ENCODE results near the gene SNX8. TPM values are rescaled to one million over a fixed set of nuclear protein-coding genes. Genes with fewer than 3 reads are reported as not detected.
A peak's percentile ranks its signal among the peaks of the same experiment; 100 is the strongest.

Gene SNX8
- total RNA-seq, 1 donor from 2014 or later, result 3.3 TPM

DNA sequence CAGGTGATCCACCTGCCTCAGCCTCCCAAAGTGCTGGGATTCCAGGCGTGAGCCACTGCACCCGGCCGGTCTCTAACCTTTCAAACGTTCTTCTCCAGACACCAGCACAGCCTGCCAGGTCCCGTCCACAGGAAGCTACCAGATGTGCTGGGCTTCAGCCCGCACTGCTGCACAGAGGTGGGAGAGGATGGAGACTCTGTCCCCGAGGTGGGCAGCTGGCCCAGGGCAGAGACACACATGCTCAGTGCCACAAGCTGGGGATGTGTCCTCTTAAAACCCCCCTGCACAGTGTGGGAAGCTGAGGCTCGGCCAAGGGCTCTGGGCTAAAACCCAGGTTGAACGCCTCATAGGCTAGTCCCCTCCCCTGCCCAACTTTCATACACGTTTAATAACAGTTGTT, 62.9 kb downstream of the SNX8 start:
- FAIRE-seq (no peak), DNase-seq (ENCODE audit: low spot score in 2 of 2) (no peak)

DNA sequence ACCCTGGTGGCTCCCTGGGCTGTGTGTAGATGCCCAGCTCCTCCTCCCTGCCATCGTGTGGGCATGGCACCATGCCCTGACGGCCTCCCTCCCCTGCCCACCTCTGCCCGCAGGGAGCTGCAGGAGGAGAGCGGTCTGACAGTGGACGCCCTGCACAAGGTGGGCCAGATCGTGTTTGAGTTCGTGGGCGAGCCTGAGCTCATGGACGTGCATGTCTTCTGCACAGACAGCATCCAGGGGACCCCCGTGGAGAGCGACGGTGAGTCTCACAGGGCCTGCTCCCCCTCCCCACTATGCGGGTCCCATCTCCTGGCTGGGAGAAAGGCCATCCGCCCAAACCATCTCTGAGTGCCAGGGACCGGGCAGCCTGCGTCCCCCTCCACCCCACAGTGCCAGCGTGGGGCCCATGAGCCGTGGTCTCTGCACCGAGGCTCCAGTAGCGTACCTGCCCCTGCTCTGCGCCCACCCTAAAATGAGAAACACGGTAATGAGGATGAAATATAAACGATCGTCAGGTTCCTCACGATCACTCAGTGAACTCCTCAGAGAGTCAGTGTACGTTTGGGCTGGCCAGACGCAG, 64.4 kb downstream of the SNX8 start:
- DNase-seq (ENCODE audit: low spot score in 2 of 2), result no peak
- FAIRE-seq, result no peak

DNA sequence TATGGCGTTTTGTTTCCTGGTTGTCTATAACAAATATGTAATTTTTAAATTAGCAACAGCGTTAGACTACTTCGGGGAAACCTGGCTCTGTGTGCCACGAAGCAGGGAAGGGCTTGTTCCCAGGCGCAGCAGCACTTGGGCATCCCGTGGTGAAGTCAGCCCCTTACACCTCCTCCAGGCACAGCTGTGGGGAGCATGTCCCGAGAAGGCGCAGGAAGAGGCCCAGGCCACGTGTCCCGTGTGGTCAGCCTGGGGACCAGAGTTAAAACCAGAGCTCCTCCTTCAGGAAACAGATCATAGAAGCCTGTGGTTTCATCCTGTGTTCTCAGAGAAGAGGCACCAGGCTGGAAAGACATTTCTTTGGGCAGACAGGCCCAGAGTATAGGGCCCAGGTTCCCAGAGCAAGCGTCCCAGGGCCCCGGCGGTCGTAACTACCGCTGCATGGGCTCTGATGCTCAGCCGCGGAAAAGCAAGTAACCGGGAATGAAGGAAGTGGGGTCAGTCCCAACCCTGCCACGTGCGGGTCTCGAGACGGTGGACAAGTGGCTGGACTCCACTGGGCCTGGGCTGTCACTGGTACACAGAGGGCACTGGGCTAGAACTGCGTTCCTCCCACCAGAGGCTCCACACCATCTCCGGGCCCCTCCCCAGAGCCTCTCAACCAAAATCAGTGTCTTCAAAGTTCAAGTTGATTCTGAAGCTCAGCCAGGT, 65.1 kb downstream of the SNX8 start:
- no peak for FAIRE-seq
- peak in 1 of 2 donors; percentile 67 for DNase-seq (ENCODE audit: low spot score in 2 of 2)

DNA sequence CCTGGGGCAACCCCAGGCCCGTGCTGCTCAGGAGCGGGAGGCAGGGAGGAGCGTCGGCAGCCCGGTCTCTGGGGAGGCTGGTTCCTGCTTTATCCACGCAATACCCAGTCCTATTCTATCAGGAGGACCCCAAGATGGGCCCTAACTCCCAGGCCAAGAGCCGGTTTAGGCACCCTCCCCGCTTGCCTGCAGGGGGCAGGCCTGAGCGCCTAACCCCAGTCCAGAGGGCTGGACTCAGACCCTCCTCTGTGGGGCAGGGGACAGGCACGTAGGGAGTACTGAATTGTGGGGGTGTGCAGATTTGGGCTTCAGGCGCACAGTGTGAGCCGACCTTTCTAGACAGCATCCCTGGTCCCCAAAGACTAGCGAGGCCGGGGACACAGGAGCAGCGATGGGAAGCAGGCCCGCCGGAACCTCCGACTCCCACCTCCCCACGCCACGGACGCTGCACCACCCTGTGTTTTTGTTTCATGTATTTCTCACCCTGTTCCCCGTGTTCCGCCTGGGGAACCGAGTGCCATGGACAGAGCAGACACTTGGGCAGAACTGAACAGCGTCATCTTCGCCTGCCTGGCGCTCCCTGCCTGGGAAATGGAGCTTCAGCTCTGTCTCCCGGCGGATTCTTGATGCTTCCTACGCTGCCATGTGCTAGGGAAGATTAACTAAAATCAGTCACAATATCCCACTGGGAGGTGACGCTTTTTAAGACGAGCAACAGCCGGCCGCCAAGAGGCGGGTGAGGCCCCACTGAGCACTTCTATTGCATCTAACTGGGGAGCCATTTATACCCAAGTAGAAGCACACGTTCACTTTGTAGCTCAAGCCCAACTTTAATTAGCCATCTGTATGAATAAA, 66.9 kb downstream of the SNX8 start:
- no peak for FAIRE-seq
- no peak for DNase-seq (ENCODE audit: low spot score in 2 of 2)

DNA sequence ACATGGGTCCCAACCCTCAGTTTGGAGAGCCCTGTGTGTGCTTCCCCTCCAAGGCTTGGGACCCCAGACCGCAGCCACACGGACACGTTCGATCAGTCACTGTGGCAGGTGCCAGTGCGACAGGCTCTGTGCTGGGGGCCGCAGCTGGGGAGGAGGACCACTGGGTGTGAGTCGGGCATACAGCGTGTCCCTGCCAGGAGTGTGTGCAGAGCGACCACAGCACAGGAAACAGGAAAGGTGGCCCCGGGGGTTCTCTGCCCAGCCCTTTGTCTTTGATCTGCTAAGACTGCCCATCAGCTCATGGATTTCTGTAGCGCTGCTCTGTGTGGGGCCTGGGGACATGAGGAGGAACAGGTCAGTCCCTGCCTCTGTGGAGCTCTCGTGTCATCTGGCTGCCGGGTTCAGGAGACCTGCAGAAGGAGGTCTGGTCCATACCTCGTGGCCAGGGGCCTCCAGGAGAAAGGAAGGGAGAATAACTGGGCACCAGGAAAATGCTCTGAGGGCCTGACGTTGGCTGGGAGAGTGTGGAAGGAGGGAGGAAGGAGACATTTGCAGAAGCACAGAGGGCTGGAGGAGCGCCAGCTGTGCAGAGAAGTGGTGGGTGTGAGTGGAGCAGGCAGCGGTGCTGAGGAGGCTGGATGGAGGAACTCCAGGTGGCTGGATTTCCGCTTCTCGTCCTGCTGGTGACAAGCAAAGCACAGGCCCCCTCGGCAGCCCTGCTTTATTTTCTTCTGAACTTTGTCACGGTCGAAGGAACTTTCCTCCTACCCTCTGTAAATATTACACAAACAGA, 68.2 kb downstream of the SNX8 start:
- DNase-seq (ENCODE audit: low spot score in 2 of 2) (no peak), FAIRE-seq (no peak)

DNA sequence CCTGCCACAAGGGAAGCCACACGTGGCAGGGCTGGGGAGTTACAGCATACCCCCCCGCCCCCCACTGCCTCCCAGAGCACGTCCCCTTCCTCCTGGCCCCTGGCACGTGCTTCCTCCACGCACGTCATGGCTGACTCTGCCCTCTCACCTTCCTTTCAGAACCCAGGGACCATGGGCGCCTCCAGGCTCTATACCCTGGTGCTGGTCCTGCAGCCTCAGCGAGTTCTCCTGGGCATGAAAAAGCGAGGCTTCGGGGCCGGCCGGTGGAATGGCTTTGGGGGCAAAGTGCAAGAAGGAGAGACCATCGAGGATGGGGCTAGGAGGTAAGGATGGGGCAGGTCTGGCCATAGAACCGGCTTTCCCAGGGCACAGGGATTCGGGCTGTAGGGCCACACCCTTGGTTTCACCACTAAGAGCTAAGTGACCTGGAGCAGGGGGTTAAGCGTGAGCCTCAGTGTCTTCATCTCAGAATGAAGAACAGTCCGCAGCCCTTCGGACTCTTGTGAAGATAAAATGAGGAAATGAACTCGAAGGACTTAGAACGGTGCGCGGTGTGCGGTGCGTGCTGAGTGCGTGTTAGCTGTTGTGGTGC, 69.7 kb downstream of the SNX8 start:
- no peak for FAIRE-seq
- no peak for DNase-seq (ENCODE audit: low spot score in 2 of 2)

DNA sequence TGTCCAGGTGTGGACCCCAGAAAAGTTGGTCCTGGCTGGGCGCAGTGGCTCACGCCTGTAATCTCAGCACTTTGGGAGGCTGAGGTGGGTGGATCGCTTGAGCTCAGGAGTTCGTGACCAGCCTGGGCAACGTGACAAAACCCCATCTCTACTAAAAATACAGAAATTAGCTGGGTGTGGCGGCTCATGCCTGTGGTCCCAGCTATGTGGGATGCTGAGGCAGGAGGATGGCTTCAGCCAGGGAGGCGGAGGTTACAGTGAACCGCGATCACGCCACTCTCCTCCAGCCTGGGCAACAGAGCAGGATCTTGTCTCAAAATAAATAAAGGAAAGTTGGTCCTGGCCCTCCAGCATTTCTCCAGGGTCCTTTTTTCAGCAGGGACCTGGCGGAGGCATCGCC, 70.8 kb downstream of the SNX8 start:
- no peak for DNase-seq (ENCODE audit: low spot score in 2 of 2)
- no peak for FAIRE-seq

DNA sequence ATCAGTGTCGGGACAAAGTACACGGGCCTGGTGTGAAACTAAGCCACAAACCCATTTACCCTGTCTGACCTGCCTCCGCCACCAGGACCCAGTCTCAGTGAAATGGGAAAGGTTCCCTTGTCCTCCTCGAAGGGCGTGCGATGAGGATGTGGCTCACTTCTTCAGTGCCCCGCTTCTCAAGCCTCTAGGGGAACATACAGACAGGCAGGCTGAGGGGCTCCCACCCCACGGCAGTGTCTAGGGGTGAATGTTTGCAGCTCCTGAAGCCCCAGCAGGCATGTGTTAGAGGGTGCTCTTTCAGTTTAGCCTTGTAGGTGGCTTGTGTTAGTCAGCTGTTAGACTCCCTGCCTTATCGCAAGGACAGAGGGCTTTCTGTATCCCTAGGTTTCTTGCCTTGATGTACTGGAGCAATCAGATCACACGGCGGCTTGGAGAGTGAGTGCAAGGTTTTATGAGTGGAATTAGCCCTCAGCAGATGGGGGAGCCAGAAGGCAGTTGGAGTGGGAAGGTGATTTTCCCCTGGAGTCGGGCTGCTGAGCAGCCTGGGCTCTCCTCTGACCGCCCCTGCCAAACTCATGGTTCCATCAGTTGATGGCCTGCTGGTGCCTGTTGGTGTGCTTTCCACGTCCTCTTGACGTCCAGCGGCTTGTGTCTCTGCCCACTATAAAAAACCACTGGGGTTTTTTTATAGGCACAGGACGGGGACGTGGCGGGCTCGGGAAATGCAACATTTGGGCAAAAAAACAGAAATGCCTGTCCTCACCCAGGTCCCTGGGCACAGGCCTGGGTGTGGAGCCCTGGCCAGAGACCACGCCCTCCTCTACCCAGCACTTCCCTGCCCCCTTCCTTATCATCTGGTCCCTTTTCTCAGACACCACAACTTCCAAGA, 71.5 kb downstream of the SNX8 start:
- DNase-seq (ENCODE audit: low spot score in 2 of 2) (no peak), FAIRE-seq (no peak)

DNA sequence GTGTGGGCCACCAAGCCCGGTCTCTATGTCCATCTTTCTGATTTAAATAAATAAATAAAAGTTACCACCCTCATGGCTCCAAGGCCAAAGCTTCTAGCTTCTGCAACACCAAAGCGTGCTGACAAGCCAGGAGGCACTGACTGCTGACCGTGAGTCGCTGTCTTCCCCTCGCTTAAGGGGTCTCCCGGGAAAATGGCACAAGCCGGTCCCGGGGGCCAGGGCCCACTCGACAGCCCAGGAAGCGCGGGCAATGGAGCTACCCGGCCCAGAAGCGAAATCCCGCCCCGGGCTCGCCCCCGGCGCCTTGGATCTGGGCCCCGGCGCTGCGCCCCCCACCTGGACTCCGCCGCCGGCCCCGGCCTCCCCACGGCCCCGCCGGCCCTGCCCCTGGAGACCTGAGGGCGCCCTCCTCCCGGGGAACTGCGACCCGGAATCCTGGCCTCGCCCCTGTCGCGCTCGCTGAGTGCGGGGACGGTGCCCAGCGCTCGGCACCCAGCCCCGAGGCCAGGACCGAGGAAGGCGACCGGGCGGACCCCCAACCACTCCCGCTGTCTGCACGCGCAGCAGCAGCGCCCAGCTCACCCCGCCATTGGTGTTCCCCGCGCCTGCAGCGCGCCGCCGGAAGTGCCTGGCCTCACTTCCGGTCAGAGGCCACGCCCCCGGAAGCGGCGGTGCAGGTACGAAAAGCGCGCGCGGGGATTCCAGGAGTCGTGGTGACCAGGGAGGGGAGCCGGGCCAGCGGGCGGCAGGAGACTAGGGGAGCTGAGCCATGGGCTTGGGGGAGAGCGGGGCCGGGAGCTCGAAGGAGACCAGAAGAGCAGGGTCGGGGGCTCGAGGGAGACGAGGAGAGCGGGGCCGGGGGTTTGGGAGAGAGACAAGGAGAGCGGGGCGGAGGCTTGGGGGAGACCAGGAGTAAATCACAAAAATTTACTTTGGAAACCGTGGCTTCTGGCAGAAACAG, 72.4 kb downstream of the SNX8 start, which contains the start of the genes MRM2 and NUDT1:
MRM2 (minus strand) TSS at position 626 of the 961 bp plus-strand sequence; CDS start at position 590, 36 bp downstream.
NUDT1 (plus strand) TSS at position 647 of the 961 bp plus-strand sequence. CDS start 2,349 bp downstream, outside the sequence.
- FAIRE-seq, result no peak
- DNase-seq (ENCODE audit: low spot score in 2 of 2), result peak; percentile 89 to 93

DNA sequence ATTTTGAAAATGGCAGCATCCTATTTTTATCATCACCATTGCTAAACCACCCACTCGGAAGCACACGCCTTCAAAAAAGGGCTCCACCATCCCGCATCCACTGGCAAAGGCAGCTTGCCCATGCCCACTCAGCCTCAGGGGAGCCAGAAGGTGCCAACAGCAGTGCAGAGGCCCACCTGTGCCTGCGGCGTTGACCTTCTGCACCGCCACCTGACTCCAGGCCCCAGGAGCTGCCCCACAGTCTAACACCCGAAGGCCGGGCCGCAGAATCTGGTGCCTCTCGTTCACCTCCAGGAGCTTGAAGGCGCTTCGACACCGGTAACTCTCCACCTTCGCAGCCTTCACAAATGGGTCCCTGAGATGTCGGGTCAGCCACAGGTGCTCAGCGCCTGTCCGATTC, 75.0 kb downstream of the SNX8 start:
- no peak for DNase-seq (ENCODE audit: low spot score in 2 of 2)
- no peak for FAIRE-seq

DNA sequence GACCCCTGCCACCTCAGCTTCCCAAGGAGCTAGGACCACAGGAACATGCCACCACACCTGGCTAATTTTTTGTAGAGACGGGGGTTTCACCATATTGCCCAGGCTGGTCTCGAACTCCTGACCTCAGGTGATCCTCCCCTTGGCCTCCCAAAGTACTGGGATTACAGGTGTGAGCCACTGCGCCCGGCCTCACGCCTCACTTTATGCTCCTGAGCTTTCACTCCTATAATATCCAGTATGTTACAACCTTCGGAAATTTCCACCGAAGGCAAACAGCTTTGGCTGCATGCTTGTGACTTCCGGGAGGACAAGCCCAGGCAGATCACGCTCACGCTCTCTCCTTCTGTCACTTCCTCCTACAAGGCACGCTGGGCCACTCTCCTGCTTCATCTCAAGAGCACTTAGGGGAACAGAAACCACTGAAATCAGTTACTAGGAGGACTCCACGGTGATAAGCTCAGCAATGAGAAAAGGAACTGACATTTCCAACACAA, 77.1 kb downstream of the SNX8 start:
- no peak for FAIRE-seq
- DNase-seq (ENCODE audit: low spot score in 2 of 2), result no peak

DNA sequence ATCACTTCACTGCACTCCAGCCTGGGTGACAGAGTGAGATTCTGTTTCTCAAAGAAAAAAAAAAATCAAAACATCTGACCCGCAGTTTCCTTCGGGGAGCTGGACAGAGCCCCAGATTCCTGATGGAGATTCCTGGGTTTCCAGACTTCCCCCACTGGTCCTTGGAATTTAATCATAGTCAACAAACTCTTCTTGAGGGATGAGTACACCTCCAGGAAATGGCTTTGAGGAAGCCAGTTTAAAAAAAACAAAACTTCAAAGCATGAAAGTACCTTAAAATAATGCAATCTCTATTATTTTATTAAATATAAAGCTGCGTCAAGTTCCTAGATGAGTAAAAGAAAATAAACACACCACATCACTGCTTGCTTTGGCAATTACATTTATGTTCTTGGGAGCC, 80.3 kb downstream of the SNX8 start:
- DNase-seq (ENCODE audit: low spot score in 2 of 2), result no peak
- FAIRE-seq, result no peak

DNA sequence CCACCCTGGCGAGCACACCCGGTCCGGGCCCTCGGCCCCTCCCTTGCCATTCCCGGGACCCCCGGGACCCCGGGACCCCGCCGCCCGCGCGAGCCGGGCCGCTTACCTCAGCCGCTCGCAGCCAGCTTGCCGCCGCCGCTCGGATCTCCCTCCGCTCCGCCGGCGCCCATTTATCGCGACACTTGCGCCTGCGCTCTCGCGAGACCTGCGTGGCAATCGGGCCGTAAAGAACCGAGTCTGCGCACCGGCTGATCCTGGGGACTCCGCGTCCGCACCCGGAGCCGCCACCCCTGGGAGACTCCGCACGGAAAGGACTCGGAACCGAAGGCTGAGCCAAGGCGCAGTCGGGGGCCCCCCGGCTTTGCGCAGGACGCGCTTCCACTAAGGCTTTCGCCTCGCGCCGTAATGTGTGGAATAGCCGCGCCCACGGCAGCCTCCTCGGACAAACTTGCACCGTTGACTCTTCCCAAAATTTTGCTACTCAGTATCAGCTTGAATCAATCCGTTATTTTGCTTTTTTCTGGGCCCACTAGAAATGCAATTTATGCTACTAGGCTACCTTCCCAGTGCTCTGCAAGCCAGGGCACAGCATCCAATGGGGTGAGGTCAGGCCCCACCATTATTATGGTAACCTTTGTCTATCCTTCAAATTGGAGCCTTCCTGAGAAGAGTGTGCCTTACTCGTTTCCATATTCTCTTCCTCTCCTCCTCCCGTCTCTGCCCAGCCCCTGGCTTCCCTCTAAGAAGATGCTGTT, 81.3 kb downstream of the SNX8 start, which contains the start of gene MAD1L1:
MAD1L1 (minus strand) TSS at position 180 of the 755 bp plus-strand sequence. CDS start 2,812 bp downstream, outside the sequence.
- DNase-seq (ENCODE audit: low spot score in 2 of 2), result peak; percentile 90 to 96
- no peak for FAIRE-seq

DNA sequence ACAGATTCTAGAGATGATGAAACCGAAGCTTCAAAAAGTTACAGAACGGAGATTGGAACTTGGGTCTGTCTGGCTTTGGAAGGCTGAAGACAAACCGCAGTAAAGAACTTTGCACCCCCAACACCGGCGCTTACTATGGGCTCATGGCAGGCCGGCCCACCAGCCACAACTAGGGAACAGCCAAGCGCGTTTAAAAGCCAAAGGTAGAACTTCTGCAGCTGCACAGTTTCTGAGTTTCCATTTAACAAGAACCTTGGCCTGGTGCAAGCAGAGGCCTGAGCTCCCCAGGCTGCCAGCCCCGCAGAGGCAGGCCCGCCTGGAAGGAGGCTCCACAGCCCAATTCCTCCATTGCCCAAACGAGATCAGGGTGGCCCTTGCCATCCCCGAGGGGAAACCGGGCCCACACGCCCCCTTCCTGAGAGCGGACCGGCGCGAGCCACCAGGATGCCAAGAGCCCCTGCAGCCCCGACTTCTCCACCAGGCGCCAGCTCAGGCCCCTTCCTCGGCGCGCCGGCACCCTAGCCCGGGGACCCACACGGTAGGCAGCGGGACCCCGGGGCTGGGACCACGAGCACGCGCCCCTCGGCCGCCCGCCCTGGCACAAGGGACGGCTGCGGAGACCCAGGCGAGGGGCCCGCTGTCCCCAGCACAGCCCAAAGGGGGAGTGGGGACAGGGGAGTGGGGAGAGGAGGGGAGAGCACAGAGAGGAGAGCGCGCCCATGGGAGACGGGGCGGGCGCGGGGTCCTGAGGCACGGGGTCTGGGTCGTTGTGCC, 82.1 kb downstream of the SNX8 start:
- no peak for FAIRE-seq
- DNase-seq (ENCODE audit: low spot score in 2 of 2), result no peak

DNA sequence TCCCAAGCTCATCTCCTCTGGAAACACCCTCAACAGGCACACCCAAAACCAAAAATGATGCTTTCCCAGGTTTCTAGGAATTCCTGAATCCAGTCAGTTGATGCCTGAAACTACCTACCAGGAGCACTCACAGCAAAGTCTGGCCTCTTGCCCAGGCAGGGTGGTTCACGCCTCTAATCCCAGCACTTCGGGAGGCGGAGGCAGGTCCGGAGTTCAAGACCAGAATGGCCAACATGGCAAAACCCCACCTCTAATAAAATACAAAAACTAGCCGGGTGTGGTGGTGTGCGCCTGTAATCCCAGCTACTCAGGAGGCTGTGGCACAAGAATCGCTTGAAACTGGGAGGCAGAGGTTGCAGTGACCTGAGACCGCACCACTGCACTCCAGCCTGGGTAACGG, 83.4 kb downstream of the SNX8 start:
- FAIRE-seq (no peak), DNase-seq (ENCODE audit: low spot score in 2 of 2) (no peak)

DNA sequence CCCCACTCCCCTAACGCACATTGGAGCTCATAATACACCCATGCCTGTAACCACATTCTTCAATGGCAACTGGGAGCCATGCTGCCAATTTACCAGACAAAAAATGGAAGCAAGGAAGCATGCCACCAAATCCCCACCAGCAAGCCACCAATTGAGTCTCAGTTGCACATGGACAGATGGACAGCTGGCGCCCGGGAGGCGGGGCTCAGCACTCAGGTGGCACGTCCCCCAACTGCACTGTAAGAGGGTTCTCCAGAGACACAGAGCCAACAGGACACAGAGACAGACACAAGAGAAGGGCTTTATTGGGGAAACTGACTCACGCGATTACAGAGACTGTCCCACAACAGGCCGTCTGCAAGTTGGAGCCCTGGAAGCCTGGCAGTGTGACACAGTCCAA, 84.0 kb downstream of the SNX8 start:
- no peak for FAIRE-seq
- DNase-seq (ENCODE audit: low spot score in 2 of 2), result no peak
